HEK293 (cell line): Measurements from ENCODE around the gene GAS1.

Source experiments
- GLI2 ChIP-seq: fragments of 450-650 bp; formaldehyde crosslinking; IDR thresholded peaks from 2 replicates; pipeline ENCODE4; 2017; ENCODE audit warnings: missing biosample characterization, missing genetic modification characterization, low read depth, borderline replicate concordance
- GLI4 ChIP-seq: fragments of 450-650 bp; formaldehyde crosslinking; IDR thresholded peaks from 2 replicates; pipeline ENCODE4 v1.5.1; 2016; ENCODE audit warnings: missing biosample characterization, missing genetic modification characterization
- SCRT2 ChIP-seq: fragments of 450-650 bp; formaldehyde crosslinking; IDR thresholded peaks from 2 replicates; pipeline ENCODE4 v1.5.1; 2016; ENCODE audit warnings: missing biosample characterization, missing genetic modification characterization
- SP7 ChIP-seq: fragments of 450-650 bp; formaldehyde crosslinking; IDR thresholded peaks from 2 replicates; pipeline ENCODE4 v1.5.1; 2016; ENCODE audit warnings: missing biosample characterization, missing genetic modification characterization
- YY1 ChIP-seq: fragments of 450-650 bp; formaldehyde crosslinking; IDR thresholded peaks from 2 replicates; pipeline ENCODE4 v1.5.1; 2018; ENCODE audit warnings: missing biosample characterization, missing genetic modification characterization
- ZBTB1 ChIP-seq: fragments of 450-650 bp; formaldehyde crosslinking; IDR thresholded peaks from 2 replicates; pipeline ENCODE4 v1.5.1; 2016; ENCODE audit warnings: missing biosample characterization, missing genetic modification characterization
- ZFP3 ChIP-seq: fragments of 450-650 bp; formaldehyde crosslinking; IDR thresholded peaks from 2 replicates; pipeline ENCODE4 v1.5.1; 2016; ENCODE audit warnings: low read depth, missing biosample characterization, missing genetic modification characterization
- ZNF121 ChIP-seq: fragments of 450-650 bp; formaldehyde crosslinking; IDR thresholded peaks from 2 replicates; pipeline ENCODE4 v1.5.1; 2016; ENCODE audit warnings: missing biosample characterization, missing genetic modification characterization
- ZNF174 ChIP-seq: fragments of 450-650 bp; formaldehyde crosslinking; IDR thresholded peaks from 2 replicates; pipeline ENCODE4 v1.5.0; 2017; ENCODE audit warnings: missing biosample characterization, mild to moderate bottlenecking, missing genetic modification characterization
- ZNF266 ChIP-seq: fragments of 450-650 bp; formaldehyde crosslinking; IDR thresholded peaks from 2 replicates; pipeline ENCODE4 v1.5.1; 2016; ENCODE audit warnings: missing biosample characterization, missing genetic modification characterization, low read depth
- ZNF335 ChIP-seq: fragments of 450-650 bp; formaldehyde crosslinking; conservative IDR thresholded peaks from 2 replicates; pipeline ENCODE4 v1.5.1; 2016; ENCODE audit warnings: missing biosample characterization, missing genetic modification characterization
- ZNF366 ChIP-seq: fragments of 450-650 bp; formaldehyde crosslinking; conservative IDR thresholded peaks from 2 replicates; pipeline ENCODE4 v1.5.1; 2016; ENCODE audit warnings: missing biosample characterization, missing genetic modification characterization
- ZNF529 ChIP-seq: fragments of 450-650 bp; formaldehyde crosslinking; IDR thresholded peaks from 2 replicates; pipeline ENCODE4 v1.5.1; 2017; ENCODE audit warnings: missing genetic modification characterization, missing biosample characterization; ENCODE audit not compliant: insufficient replicate concordance
- ZNF548 ChIP-seq: fragments of 450-650 bp; formaldehyde crosslinking; IDR thresholded peaks from 2 replicates; pipeline ENCODE4 v1.5.1; 2016; ENCODE audit warnings: missing biosample characterization, missing genetic modification characterization
- TF ChIP-seq, protein P1 (sequence below): fragments of 450-650 bp; formaldehyde crosslinking; IDR thresholded peaks from 2 replicates; pipeline ENCODE4 v1.5.1; 2017; ENCODE audit warnings: missing biosample characterization, missing genetic modification characterization
- TF ChIP-seq, protein P2 (sequence below): fragments of 450-650 bp; formaldehyde crosslinking; IDR thresholded peaks from 2 replicates; pipeline ENCODE4 v1.5.1; 2016; ENCODE audit warnings: missing biosample characterization, missing genetic modification characterization, borderline replicate concordance
- TF ChIP-seq, protein P3 (sequence below): fragments of 450-650 bp; formaldehyde crosslinking; IDR thresholded peaks from 2 replicates; pipeline ENCODE4 v1.5.1; 2016; ENCODE audit warnings: missing biosample characterization, missing genetic modification characterization
- TF ChIP-seq, protein P4 (sequence below): fragments of 450-650 bp; formaldehyde crosslinking; IDR thresholded peaks from 2 replicates; pipeline ENCODE4 v1.5.1; 2016; ENCODE audit warnings: missing biosample characterization, missing genetic modification characterization
- TF ChIP-seq, protein P5 (sequence below): fragments of 450-650 bp; formaldehyde crosslinking; IDR thresholded peaks from 2 replicates; pipeline ENCODE4 v1.5.1; 2016; ENCODE audit warnings: missing biosample characterization, missing genetic modification characterization
- TF ChIP-seq, protein P6 (sequence below): fragments of 450-650 bp; formaldehyde crosslinking; conservative IDR thresholded peaks from 2 replicates; pipeline ENCODE4 v1.5.1; 2016; ENCODE audit warnings: low read depth, missing biosample characterization, missing genetic modification characterization

The GAS1 gene

DNA sequence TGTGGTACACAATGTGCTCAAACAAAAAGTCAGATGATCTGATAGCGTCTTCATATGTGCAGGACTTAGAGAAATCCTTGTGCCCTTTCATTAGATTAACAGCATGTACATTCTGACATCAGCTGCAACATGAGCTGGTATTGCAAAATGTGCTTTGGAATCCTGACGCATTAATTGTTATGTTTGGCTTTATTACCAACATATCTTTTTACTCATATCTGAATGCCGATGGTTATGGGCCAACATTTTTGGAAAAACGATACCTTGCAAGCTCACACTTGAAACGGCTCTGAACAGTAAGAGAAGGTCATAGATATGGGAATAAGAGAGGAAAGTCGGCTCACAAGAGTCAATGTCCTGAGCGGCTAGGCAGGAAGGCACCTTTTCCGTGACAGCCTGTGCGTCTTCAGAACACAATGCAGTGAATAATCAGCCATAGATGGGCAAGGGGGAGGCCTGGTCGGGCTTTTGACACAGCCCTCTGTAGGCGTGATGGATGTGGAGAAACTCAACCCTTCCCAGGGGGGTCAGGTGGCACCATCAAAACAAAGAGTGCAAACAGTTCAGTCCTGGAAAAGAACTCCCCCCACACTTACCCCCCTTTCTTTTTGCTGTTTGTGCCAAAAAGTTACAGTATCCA, 36.4 kb upstream of the GAS1 start (continued):
- TF ChIP-seq, protein P1, sequence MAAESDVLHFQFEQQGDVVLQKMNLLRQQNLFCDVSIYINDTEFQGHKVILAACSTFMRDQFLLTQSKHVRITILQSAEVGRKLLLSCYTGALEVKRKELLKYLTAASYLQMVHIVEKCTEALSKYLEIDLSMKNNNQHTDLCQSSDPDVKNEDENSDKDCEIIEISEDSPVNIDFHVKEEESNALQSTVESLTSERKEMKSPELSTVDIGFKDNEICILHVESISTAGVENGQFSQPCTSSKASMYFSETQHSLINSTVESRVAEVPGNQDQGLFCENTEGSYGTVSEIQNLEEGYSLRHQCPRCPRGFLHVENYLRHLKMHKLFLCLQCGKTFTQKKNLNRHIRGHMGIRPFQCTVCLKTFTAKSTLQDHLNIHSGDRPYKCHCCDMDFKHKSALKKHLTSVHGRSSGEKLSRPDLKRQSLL (tag by site-specific recombination), result no peak
- TF ChIP-seq GLI4 (tag by site-specific recombination) (no peak), ZNF174 (tag by site-specific recombination) (no peak), ZNF529 (tag by site-specific recombination) (no peak), ZNF366 (tag by site-specific recombination) (peak; percentile 89), ZFP3 (tag by site-specific recombination) (no peak), SP7 (peak; percentile 98), SCRT2 (no peak), ZNF121 (no peak), YY1 (tag by site-specific recombination) (no peak), ZNF335 (tag by site-specific recombination) (peak; percentile 50), ZBTB1 (tag by site-specific recombination) (no peak), ZNF548 (no peak), ZNF266 (no peak), GLI2 (tag by site-specific recombination) (peak; percentile 62)
- TF ChIP-seq, protein P2, sequence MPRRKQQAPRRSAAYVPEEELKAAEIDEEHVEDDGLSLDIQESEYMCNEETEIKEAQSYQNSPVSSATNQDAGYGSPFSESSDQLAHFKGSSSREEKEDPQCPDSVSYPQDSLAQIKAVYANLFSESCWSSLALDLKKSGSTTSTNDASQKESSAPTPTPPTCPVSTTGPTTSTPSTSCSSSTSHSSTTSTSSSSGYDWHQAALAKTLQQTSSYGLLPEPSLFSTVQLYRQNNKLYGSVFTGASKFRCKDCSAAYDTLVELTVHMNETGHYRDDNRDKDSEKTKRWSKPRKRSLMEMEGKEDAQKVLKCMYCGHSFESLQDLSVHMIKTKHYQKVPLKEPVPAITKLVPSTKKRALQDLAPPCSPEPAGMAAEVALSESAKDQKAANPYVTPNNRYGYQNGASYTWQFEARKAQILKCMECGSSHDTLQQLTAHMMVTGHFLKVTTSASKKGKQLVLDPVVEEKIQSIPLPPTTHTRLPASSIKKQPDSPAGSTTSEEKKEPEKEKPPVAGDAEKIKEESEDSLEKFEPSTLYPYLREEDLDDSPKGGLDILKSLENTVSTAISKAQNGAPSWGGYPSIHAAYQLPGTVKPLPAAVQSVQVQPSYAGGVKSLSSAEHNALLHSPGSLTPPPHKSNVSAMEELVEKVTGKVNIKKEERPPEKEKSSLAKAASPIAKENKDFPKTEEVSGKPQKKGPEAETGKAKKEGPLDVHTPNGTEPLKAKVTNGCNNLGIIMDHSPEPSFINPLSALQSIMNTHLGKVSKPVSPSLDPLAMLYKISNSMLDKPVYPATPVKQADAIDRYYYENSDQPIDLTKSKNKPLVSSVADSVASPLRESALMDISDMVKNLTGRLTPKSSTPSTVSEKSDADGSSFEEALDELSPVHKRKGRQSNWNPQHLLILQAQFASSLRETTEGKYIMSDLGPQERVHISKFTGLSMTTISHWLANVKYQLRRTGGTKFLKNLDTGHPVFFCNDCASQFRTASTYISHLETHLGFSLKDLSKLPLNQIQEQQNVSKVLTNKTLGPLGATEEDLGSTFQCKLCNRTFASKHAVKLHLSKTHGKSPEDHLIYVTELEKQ, result peak; percentile 81; the same call in 1 of the 2 replicates
- TF ChIP-seq, protein P3, sequence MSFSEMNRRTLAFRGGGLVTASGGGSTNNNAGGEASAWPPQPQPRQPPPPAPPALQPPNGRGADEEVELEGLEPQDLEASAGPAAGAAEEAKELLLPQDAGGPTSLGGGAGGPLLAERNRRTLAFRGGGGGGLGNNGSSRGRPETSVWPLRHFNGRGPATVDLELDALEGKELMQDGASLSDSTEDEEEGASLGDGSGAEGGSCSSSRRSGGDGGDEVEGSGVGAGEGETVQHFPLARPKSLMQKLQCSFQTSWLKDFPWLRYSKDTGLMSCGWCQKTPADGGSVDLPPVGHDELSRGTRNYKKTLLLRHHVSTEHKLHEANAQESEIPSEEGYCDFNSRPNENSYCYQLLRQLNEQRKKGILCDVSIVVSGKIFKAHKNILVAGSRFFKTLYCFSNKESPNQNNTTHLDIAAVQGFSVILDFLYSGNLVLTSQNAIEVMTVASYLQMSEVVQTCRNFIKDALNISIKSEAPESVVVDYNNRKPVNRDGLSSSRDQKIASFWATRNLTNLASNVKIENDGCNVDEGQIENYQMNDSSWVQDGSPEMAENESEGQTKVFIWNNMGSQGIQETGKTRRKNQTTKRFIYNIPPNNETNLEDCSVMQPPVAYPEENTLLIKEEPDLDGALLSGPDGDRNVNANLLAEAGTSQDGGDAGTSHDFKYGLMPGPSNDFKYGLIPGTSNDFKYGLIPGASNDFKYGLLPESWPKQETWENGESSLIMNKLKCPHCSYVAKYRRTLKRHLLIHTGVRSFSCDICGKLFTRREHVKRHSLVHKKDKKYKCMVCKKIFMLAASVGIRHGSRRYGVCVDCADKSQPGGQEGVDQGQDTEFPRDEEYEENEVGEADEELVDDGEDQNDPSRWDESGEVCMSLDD (tag by site-specific recombination), result no peak
- TF ChIP-seq, protein P4, sequence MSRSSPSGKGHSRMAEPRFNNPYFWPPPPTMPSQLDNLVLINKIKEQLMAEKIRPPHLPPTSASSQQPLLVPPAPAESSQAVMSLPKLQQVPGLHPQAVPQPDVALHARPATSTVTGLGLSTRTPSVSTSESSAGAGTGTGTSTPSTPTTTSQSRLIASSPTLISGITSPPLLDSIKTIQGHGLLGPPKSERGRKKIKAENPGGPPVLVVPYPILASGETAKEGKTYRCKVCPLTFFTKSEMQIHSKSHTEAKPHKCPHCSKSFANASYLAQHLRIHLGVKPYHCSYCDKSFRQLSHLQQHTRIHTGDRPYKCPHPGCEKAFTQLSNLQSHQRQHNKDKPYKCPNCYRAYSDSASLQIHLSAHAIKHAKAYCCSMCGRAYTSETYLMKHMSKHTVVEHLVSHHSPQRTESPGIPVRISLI (tag by site-specific recombination), result no peak
- TF ChIP-seq, protein P5, sequence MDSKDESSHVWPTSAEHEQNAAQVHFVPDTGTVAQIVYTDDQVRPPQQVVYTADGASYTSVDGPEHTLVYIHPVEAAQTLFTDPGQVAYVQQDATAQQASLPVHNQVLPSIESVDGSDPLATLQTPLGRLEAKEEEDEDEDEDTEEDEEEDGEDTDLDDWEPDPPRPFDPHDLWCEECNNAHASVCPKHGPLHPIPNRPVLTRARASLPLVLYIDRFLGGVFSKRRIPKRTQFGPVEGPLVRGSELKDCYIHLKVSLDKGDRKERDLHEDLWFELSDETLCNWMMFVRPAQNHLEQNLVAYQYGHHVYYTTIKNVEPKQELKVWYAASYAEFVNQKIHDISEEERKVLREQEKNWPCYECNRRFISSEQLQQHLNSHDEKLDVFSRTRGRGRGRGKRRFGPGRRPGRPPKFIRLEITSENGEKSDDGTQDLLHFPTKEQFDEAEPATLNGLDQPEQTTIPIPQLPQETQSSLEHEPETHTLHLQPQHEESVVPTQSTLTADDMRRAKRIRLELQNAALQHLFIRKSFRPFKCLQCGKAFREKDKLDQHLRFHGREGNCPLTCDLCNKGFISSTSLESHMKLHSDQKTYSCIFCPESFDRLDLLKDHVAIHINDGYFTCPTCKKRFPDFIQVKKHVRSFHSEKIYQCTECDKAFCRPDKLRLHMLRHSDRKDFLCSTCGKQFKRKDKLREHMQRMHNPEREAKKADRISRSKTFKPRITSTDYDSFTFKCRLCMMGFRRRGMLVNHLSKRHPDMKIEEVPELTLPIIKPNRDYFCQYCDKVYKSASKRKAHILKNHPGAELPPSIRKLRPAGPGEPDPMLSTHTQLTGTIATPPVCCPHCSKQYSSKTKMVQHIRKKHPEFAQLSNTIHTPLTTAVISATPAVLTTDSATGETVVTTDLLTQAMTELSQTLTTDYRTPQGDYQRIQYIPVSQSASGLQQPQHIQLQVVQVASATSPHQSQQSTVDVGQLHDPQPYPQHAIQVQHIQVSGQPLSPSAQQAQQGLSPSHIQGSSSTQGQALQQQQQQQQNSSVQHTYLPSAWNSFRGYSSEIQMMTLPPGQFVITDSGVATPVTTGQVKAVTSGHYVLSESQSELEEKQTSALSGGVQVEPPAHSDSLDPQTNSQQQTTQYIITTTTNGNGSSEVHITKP (tag by site-specific recombination), result peak; percentile 83
- TF ChIP-seq, protein P6, sequence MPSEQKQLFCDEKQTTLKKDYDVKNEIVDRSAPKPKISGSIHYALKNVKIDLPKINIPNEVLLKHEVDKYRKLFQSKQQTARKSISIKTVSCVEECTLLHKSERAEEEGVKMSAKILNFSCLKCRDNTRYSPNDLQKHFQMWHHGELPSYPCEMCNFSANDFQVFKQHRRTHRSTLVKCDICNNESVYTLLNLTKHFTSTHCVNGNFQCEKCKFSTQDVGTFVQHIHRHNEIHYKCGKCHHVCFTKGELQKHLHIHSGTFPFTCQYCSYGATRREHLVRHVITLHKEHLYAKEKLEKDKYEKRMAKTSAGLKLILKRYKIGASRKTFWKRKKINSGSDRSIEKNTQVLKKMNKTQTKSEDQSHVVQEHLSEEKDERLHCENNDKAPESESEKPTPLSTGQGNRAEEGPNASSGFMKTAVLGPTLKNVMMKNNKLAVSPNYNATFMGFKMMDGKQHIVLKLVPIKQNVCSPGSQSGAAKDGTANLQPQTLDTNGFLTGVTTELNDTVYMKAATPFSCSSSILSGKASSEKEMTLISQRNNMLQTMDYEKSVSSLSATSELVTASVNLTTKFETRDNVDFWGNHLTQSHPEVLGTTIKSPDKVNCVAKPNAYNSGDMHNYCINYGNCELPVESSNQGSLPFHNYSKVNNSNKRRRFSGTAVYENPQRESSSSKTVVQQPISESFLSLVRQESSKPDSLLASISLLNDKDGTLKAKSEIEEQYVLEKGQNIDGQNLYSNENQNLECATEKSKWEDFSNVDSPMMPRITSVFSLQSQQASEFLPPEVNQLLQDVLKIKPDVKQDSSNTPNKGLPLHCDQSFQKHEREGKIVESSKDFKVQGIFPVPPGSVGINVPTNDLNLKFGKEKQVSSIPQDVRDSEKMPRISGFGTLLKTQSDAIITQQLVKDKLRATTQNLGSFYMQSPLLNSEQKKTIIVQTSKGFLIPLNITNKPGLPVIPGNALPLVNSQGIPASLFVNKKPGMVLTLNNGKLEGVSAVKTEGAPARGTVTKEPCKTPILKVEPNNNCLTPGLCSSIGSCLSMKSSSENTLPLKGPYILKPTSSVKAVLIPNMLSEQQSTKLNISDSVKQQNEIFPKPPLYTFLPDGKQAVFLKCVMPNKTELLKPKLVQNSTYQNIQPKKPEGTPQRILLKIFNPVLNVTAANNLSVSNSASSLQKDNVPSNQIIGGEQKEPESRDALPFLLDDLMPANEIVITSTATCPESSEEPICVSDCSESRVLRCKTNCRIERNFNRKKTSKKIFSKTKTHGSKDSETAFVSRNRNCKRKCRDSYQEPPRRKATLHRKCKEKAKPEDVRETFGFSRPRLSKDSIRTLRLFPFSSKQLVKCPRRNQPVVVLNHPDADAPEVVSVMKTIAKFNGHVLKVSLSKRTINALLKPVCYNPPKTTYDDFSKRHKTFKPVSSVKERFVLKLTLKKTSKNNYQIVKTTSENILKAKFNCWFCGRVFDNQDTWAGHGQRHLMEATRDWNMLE (tag by site-specific recombination), result peak; percentile 29; the same call in 1 of the 2 replicates
